Stomach (tissue), 4 donors: ENCODE measurements around the gene PDE4B.

Experiments used
- POLR2A ChIP-seq, 4 donors: fragments of 450-650 bp; IDR thresholded peaks; one replicate each; pipeline ENCODE4 v1.6.1; 2016; ENCODE audit warnings: antibody characterized with exemption in 4 of 4, control low read depth in 2 of 4, mild to moderate bottlenecking in 1 of 4, moderate library complexity in 1 of 4
- TF ChIP-seq, protein P1 (sequence below), 7 experiments: fragments of 450-650 bp in 4 of 7; fragments of 200-600 bp in 3 of 7; sonication (generic) in 3 of 7; IDR thresholded peaks; one replicate each; pipeline ENCODE4 v1.5.1; 2016 to 2019; ENCODE audit warnings: antibody characterized with exemption in 7 of 7, control low read depth in 2 of 7, mild to moderate bottlenecking in 1 of 7

DNA sequence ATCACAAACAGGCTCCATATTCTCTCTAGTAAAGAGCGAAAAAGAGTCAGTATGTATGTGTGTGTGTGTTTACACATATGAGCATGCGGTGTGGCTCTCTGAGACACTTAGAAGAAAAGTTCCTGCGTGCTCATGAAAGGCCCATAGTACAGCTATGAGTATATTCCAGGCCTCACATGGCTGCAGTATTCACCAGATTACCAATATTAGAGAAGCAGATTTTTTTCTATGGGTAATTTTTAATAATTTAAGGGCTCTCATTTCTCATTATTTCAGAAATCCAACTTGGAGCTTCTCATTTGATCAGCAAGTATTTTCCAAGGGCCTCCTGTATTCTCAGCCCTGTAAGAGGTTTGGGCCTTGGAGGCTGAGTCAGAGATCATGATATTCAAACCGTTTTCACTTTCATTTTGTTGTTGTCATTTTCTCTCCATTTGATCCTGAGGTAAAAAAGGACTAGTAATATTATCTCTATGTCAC is 508.3 kb downstream of the PDE4B start:
- TF ChIP-seq, protein P1, sequence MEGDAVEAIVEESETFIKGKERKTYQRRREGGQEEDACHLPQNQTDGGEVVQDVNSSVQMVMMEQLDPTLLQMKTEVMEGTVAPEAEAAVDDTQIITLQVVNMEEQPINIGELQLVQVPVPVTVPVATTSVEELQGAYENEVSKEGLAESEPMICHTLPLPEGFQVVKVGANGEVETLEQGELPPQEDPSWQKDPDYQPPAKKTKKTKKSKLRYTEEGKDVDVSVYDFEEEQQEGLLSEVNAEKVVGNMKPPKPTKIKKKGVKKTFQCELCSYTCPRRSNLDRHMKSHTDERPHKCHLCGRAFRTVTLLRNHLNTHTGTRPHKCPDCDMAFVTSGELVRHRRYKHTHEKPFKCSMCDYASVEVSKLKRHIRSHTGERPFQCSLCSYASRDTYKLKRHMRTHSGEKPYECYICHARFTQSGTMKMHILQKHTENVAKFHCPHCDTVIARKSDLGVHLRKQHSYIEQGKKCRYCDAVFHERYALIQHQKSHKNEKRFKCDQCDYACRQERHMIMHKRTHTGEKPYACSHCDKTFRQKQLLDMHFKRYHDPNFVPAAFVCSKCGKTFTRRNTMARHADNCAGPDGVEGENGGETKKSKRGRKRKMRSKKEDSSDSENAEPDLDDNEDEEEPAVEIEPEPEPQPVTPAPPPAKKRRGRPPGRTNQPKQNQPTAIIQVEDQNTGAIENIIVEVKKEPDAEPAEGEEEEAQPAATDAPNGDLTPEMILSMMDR (IDR thresholded peaks at IDR 0.05), result no peak
- TF ChIP-seq POLR2A (IDR thresholded peaks at IDR 0.05), result no peak
